Esophagus squamous epithelium (tissue), 4 donors: ENCODE results near the gene CTCFL.

Source experiments
- POLR2A ChIP-seq, 4 donors: fragments of 450-650 bp; IDR thresholded peaks; one replicate each; pipeline ENCODE4 v1.6.1; 2017; ENCODE audit warnings: antibody characterized with exemption in 4 of 4, mild to moderate bottlenecking in 4 of 4, moderate library complexity in 3 of 4
- TF ChIP-seq, protein P1 (sequence below), 6 experiments: fragments of 450-650 bp in 4 of 6; fragments of 200-600 bp in 2 of 6; sonication (generic) in 2 of 6; IDR thresholded peaks; one replicate each; pipeline ENCODE4 v1.5.1; 2016 to 2019; ENCODE audit warnings: antibody characterized with exemption in 6 of 6, mild to moderate bottlenecking in 4 of 6, moderate library complexity in 4 of 6

DNA sequence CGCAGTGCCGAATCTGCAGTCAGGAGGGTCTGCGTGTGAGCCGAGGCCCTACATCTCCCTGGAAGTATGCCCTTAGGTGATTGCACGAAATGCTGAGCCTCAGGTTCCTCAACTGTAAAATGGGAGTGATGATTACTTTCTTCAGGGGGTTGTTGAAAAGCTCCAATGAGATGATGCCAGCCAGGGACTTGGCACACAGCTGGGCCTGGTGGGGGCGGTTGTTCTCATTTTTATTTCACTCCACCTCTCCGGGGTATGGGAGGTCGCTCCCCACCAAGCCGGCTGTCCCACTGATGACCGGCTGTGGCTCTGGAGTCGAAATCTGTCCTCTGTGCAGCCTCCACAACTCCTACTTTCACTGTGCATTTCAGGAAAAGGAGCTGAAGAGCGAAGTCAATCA lies 44.0 kb upstream of the CTCFL start:
- TF ChIP-seq, protein P1, sequence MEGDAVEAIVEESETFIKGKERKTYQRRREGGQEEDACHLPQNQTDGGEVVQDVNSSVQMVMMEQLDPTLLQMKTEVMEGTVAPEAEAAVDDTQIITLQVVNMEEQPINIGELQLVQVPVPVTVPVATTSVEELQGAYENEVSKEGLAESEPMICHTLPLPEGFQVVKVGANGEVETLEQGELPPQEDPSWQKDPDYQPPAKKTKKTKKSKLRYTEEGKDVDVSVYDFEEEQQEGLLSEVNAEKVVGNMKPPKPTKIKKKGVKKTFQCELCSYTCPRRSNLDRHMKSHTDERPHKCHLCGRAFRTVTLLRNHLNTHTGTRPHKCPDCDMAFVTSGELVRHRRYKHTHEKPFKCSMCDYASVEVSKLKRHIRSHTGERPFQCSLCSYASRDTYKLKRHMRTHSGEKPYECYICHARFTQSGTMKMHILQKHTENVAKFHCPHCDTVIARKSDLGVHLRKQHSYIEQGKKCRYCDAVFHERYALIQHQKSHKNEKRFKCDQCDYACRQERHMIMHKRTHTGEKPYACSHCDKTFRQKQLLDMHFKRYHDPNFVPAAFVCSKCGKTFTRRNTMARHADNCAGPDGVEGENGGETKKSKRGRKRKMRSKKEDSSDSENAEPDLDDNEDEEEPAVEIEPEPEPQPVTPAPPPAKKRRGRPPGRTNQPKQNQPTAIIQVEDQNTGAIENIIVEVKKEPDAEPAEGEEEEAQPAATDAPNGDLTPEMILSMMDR (IDR thresholded peaks at IDR 0.05) = no peak
- TF ChIP-seq POLR2A (IDR thresholded peaks at IDR 0.05) = no peak
